Fibroblast of pulmonary artery (primary cell): ENCODE data around the gene KLHL6.
"Not testable (repeated sequence)": the region's sequence is repeated elsewhere in the genome, so short reads cannot be mapped to it uniquely, and the experiment has no call there.

Experiments
- DNase-seq: peaks from one replicate; pipeline ENCODE4 v3.0.0-alpha.2; 2010; ENCODE audit warnings: low read depth
- H3K4me3 ChIP-seq: replicated peaks from 2 replicates; pipeline ENCODE4 v1.5.1; 2011; ENCODE audit warnings: low read depth, mild to moderate bottlenecking, control low read depth, low read length, moderate library complexity
- CTCF ChIP-seq: IDR thresholded peaks from 2 replicates; pipeline ENCODE4 v1.5.1; 2011; ENCODE audit warnings: mild to moderate bottlenecking, control low read depth, low read length, inconsistent platforms; ENCODE audit errors: missing control alignments

The KLHL6 gene

GRCh38 chr3:183579967-183580900 lies 24.7 kb upstream of the KLHL6 start:
- no peak for TF ChIP-seq CTCF
- DNase-seq: peak; percentile 70
- peak overlapping the region; percentile 41 for H3K4me3 ChIP-seq

- DNase-seq: no peak
- TF ChIP-seq CTCF: no peak
Measured at GRCh38 chr3:183578179-183578578, 22.7 kb upstream of the KLHL6 start.

GRCh38 chr3:183577346-183577745 lies 21.8 kb upstream of the KLHL6 start:
- TF ChIP-seq CTCF: no peak
- H3K4me3 ChIP-seq: no peak overlapping the region
- no peak for DNase-seq

More at GRCh38 chr3:183578179-183578578, 22.7 kb upstream of the KLHL6 start:
- H3K4me3 ChIP-seq: no peak overlapping the region

- DNase-seq: peak; percentile 54
- TF ChIP-seq CTCF: no peak
- no peak overlapping the region for H3K4me3 ChIP-seq
Measured at GRCh38 chr3:183576487-183577107, 21.1 kb upstream of the KLHL6 start.

GRCh38 chr3:183572935-183573334 lies 17.4 kb upstream of the KLHL6 start:
- H3K4me3 ChIP-seq: no peak overlapping the region
- no peak for TF ChIP-seq CTCF
- DNase-seq: no peak

GRCh38 chr3:183570191-183570590 lies 14.7 kb upstream of the KLHL6 start:
- not testable (repeated sequence) for H3K4me3 ChIP-seq, DNase-seq

- no peak for DNase-seq
- no peak for TF ChIP-seq CTCF
- no peak overlapping the region for H3K4me3 ChIP-seq
Measured at GRCh38 chr3:183566880-183567279, 11.4 kb upstream of the KLHL6 start.
